GM13977 (cell line): ENCODE measurements around the gene UBR4.

Experiments used
- DNase-seq: peaks from one replicate; pipeline ENCODE4 v3.0.0; 2012; ENCODE audit warnings: low spot score
- CTCF ChIP-seq: IDR thresholded peaks from 2 replicates; pipeline ENCODE4 v1.5.1; 2012; ENCODE audit warnings: mild to moderate bottlenecking, control low read depth; ENCODE audit not compliant: insufficient read depth; ENCODE audit errors: extremely low read depth, missing control alignments
- in situ Hi-C: fragments of 300-500 bp; cut with MboI; formaldehyde crosslinking; loops from one replicate; pipeline ENCODE4 v1.12.0; 2022; ENCODE audit warnings: low sequenced_read_pairs, low pct_unique_long_range_greater_than_20kb, mixed read lengths, inconsistent platforms; ENCODE audit not compliant: unreplicated experiment

Gene UBR4

GRCh38 chr1:19109545-19109944, 100.5 kb downstream of the UBR4 start:
- no peak for DNase-seq
- in situ Hi-C loops: loop anchor here (10.0 kb wide), 1 partner anchor 205 kb away; the partner anchor contains the start of gene ALDH4A1
- TF ChIP-seq CTCF: no peak

DNA sequence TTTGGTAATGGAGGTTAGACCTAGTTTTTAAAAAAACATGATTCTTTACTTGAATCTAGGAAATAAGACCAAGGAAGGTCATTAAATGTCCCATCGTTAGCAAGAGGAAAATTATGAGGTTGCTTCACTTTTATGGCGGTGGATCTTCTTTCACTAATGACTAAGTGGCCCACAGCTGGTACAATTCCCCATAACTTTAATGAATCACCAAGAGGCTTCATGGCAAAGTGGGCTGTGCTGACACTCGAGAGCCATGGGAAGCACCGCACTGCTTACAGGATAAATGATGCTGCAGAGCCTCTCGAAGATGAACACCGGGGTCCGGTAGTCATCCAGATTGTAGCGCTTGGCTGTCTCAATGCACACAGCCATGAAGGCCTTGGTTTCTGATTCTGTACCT, 108.8 kb downstream of the UBR4 start:
- TF ChIP-seq CTCF: no peak
- in situ Hi-C loops: loop anchor here (10.0 kb wide), 1 partner anchor 196 kb away; the partner anchor contains the start of gene ALDH4A1
- no peak for DNase-seq

DNA sequence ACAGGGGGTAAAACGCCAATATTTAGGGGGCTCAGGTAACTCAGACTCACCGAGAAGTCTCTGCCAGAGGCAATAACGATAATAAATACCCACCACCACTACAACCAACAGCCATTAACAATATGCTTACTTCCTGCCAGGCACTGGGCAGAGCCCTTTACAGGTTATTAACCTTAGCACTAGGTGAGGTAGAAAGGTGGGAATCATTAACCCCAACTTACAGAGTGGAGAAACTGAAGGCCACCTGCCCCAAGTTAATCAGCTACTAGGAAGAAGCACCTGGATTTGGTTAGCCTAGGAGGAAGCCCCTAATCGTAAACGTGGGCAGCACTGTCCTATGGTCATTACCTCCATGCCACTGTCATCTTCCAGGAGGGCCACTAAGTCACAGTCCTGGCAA, 110.0 kb downstream of the UBR4 start:
- in situ Hi-C loops: loop anchor here (10.0 kb wide), 1 partner anchor 195 kb away; the partner anchor contains the start of gene ALDH4A1
- DNase-seq: no peak
- no peak for TF ChIP-seq CTCF

- TF ChIP-seq CTCF: no peak
- in situ Hi-C loops: no loop called here
- DNase-seq: no peak
These were observed 113.1 kb downstream of the UBR4 start for GRCh38 chr1:19096990-19097389.

DNA sequence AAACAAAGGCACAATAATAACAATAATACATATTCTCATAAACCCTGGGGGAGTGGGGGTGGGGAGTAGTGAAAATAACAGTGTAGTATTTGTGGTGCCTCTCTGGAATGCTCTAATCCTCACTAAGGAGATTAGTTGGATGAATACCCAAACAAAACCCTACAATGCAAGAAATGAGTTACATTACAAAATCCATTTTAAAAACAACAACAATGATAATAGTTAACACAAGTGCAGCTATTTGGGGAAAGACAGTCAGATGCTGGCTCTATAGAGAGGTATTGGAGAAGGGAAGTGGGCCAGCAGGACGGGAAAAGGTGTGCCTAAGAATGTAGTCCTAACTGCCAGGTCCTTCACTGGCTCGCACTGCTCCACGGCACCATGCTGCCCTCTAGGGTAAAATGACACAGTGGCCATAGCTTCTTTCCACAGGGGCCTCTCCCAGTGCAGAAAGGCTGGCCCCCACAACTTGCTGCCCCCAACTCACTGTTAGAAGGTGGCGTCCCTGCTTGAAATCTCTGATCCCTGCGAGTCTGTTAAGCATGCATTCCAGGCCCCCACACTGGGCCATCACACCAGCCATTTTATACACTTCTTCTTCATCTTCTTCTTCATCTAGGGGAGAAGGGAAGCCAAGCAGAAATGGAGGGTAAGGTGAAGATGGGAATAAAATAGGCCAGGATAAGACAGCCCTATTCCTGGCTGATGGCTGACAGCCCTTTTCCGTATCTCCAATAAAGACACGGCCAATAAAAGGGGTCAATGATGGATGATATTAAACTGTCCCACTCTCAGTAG, 113.8 kb downstream of the UBR4 start:
- TF ChIP-seq CTCF: peak; percentile 34
- in situ Hi-C loops: no loop called here
- no peak for DNase-seq

GRCh38 chr1:19091196-19091953, 118.7 kb downstream of the UBR4 start:
- no peak for TF ChIP-seq CTCF
- in situ Hi-C loops: no loop called here

More at GRCh38 chr1:19091196-19091953, 118.7 kb downstream of the UBR4 start:
- DNase-seq: no peak
